Activated T-cell treated with anti-CD3 and anti-CD28 coated beads, Interleukin-2, amount 50 U/mL, for 72 hours (primary cell): ENCODE data around the gene ZC3H14. TPM values are rescaled to one million over a fixed set of nuclear protein-coding genes. Genes with fewer than 3 reads are reported as not detected.

Experiments used
- ATAC-seq, 2 donors: fragments of 150-1000 bp; cut with Tn5 transposase; replicated peaks in 1 of 2; 2 replicates each; pipeline ENCODE4 v1.10.0; 2021; ENCODE audit warnings: moderate library complexity in 2 of 2, mild to moderate bottlenecking in 1 of 2
- DNase-seq, 2 donors: peaks; one replicate each; pipeline ENCODE4 v3.0.0; 2021 to 2022; ENCODE audit warnings: mixed read lengths in 1 of 2
- H3K27ac Mint-ChIP-seq: one replicate; pipeline ENCODE4 v1.8.0; 2022; ENCODE audit warnings: mild to moderate bottlenecking, moderate library complexity, mixed read lengths
- H3K27me3 Mint-ChIP-seq: one replicate; pipeline ENCODE4 v1.8.0; 2022; ENCODE audit warnings: low read depth, mixed read lengths
- H3K36me3 Mint-ChIP-seq, 2 donors: one replicate each; pipeline ENCODE4 v1.8.0; 2022; ENCODE audit warnings: mixed read lengths in 2 of 2, mild to moderate bottlenecking in 1 of 2; ENCODE audit not compliant: insufficient read depth in 2 of 2
- H3K4me1 Mint-ChIP-seq: one replicate; pipeline ENCODE4 v1.8.0; 2022; ENCODE audit warnings: low read depth, mixed read lengths
- H3K4me3 Mint-ChIP-seq, 2 donors: one replicate each; pipeline ENCODE4 v1.8.0; 2022; ENCODE audit warnings: mild to moderate bottlenecking in 2 of 2, mixed read lengths in 2 of 2, moderate library complexity in 2 of 2
- H3K9me3 Mint-ChIP-seq, 2 donors: one replicate each; pipeline ENCODE4 v1.8.0; 2022; ENCODE audit warnings: mixed read lengths in 2 of 2
- total RNA-seq, 2 donors: library from RNA; stranded (reverse); gene quantifications; one replicate each; pipeline ENCODE4 v1.2.3, GENCODE V29; 2022

Gene ZC3H14
- total RNA-seq, 2 donors from 2014 or later, result 44.2 to 58.9 TPM

- H3K27ac Mint-ChIP-seq, result peak overlapping the region; percentile 38
- no peaks in the 10 kb centered on the region for H3K9me3 Mint-ChIP-seq
- ATAC-seq, result peak; percentile 92 to 93
- H3K36me3 Mint-ChIP-seq, result peaks cover 8 to 29% of the 10 kb centered on the region in 2 donors
- peak; percentile 58 to 63 for DNase-seq
- H3K4me1 Mint-ChIP-seq, result peaks cover 52% of the 10 kb centered on the region
- H3K4me3 Mint-ChIP-seq, result peak overlapping the region; percentile 67 to 76
- no peaks in the 10 kb centered on the region for H3K27me3 Mint-ChIP-seq
Observed at GRCh38 chr14:88599761-88600439, 37.1 kb downstream of the ZC3H14 start.

GRCh38 chr14:88604212-88604611 is 41.4 kb downstream of the ZC3H14 start:
- no peaks in the 10 kb centered on the region for H3K9me3 Mint-ChIP-seq
- DNase-seq (no peak), ATAC-seq (no peak)
- peaks cover 30% of the 10 kb centered on the region for H3K4me1 Mint-ChIP-seq
- H3K36me3 Mint-ChIP-seq, result peaks cover 16 to 43% of the 10 kb centered on the region in 2 donors
- no peak overlapping the region for H3K4me3 Mint-ChIP-seq
- no peaks in the 10 kb centered on the region for H3K27me3 Mint-ChIP-seq
- no peak overlapping the region for H3K27ac Mint-ChIP-seq

GRCh38 chr14:88605594-88605993 is 42.8 kb downstream of the ZC3H14 start:
- ATAC-seq (peak in 1 of 2 donors; percentile 66), DNase-seq (no peak)
- H3K4me1 Mint-ChIP-seq, result peaks cover 17% of the 10 kb centered on the region
- no peak overlapping the region for H3K4me3 Mint-ChIP-seq
- H3K27ac Mint-ChIP-seq, result no peak overlapping the region
- H3K9me3 Mint-ChIP-seq, result no peaks in the 10 kb centered on the region
- no peaks in the 10 kb centered on the region for H3K27me3 Mint-ChIP-seq
- peaks cover 13 to 45% of the 10 kb centered on the region in 2 donors for H3K36me3 Mint-ChIP-seq

GRCh38 chr14:88607829-88608228 is 45.0 kb downstream of the ZC3H14 start:
- H3K4me1 Mint-ChIP-seq, result peaks cover 17% of the 10 kb centered on the region
- no peak overlapping the region for H3K4me3 Mint-ChIP-seq
- no peaks in the 10 kb centered on the region for H3K27me3 Mint-ChIP-seq
- H3K27ac Mint-ChIP-seq, result no peak overlapping the region
- DNase-seq (no peak), ATAC-seq (no peak)
- H3K36me3 Mint-ChIP-seq, result peaks cover 10 to 45% of the 10 kb centered on the region in 2 donors
- H3K9me3 Mint-ChIP-seq, result no peaks in the 10 kb centered on the region

GRCh38 chr14:88611878-88612277 is 49.0 kb downstream of the ZC3H14 start:
- Mint-ChIP-seq H3K4me1 (peaks cover 10% of the 10 kb centered on the region), H3K9me3 (no peaks in the 10 kb centered on the region), H3K27me3 (no peaks in the 10 kb centered on the region), H3K4me3 (no peak overlapping the region), H3K36me3 (peaks cover 10 to 38% of the 10 kb centered on the region in 2 donors), H3K27ac (no peak overlapping the region)
- ATAC-seq, result no peak
- DNase-seq, result no peak

GRCh38 chr14:88612981-88613380 is 50.1 kb downstream of the ZC3H14 start:
- Mint-ChIP-seq H3K9me3 (no peaks in the 10 kb centered on the region), H3K4me3 (no peak overlapping the region), H3K27ac (no peak overlapping the region), H3K36me3 (peaks cover 4 to 33% of the 10 kb centered on the region in 2 donors), H3K27me3 (no peaks in the 10 kb centered on the region), H3K4me1 (peaks cover 10% of the 10 kb centered on the region)
- ATAC-seq (no peak), DNase-seq (no peak)

- ATAC-seq (peak; percentile 20 to 54), DNase-seq (no peak)
- H3K27me3 Mint-ChIP-seq, result no peaks in the 10 kb centered on the region
- no peak overlapping the region for H3K4me3 Mint-ChIP-seq
- H3K9me3 Mint-ChIP-seq, result no peaks in the 10 kb centered on the region
- H3K27ac Mint-ChIP-seq, result no peak overlapping the region
- H3K4me1 Mint-ChIP-seq, result peaks cover 10% of the 10 kb centered on the region
- peaks cover 1 to 31% of the 10 kb centered on the region in 2 donors for H3K36me3 Mint-ChIP-seq
Observed at GRCh38 chr14:88613552-88614010, 50.7 kb downstream of the ZC3H14 start.

GRCh38 chr14:88614218-88614907 is 51.5 kb downstream of the ZC3H14 start:
- Mint-ChIP-seq H3K27ac (no peak overlapping the region), H3K4me1 (peaks cover 10% of the 10 kb centered on the region), H3K27me3 (no peaks in the 10 kb centered on the region), H3K4me3 (no peak overlapping the region), H3K9me3 (no peaks in the 10 kb centered on the region), H3K36me3 (peaks cover 1 to 25% of the 10 kb centered on the region in 2 donors)
- no peak for ATAC-seq
- DNase-seq, result no peak

- ATAC-seq (no peak), DNase-seq (no peak)
- Mint-ChIP-seq H3K4me3 (no peak overlapping the region), H3K4me1 (peaks cover 7% of the 10 kb centered on the region), H3K36me3 (peaks cover 1 to 17% of the 10 kb centered on the region in 2 donors), H3K9me3 (no peaks in the 10 kb centered on the region), H3K27me3 (no peaks in the 10 kb centered on the region), H3K27ac (no peak overlapping the region)
Observed at GRCh38 chr14:88616697-88617096, 53.9 kb downstream of the ZC3H14 start.

GRCh38 chr14:88617479-88617878 is 54.6 kb downstream of the ZC3H14 start:
- Mint-ChIP-seq H3K4me1 (peaks cover 4% of the 10 kb centered on the region), H3K27ac (no peak overlapping the region), H3K36me3 (peaks cover 1 to 14% of the 10 kb centered on the region in 2 donors), H3K27me3 (no peaks in the 10 kb centered on the region), H3K9me3 (no peaks in the 10 kb centered on the region), H3K4me3 (no peak overlapping the region)
- DNase-seq (no peak), ATAC-seq (no peak)

- DNase-seq (no peak), ATAC-seq (no peak)
- Mint-ChIP-seq H3K27me3 (no peaks in the 10 kb centered on the region), H3K36me3 (peaks cover 0 to 12% of the 10 kb centered on the region in 2 donors), H3K4me1 (peaks cover 2% of the 10 kb centered on the region), H3K9me3 (no peaks in the 10 kb centered on the region), H3K4me3 (no peak overlapping the region), H3K27ac (no peak overlapping the region)
Observed at GRCh38 chr14:88618476-88618875, 55.6 kb downstream of the ZC3H14 start.

GRCh38 chr14:88621100-88621499 is 58.3 kb downstream of the ZC3H14 start:
- Mint-ChIP-seq H3K27me3 (no peaks in the 10 kb centered on the region), H3K9me3 (no peaks in the 10 kb centered on the region), H3K27ac (no peak overlapping the region), H3K4me1 (no peaks in the 10 kb centered on the region), H3K36me3 (peaks cover 0 to 6% of the 10 kb centered on the region in 2 donors), H3K4me3 (no peak overlapping the region)
- no peak for ATAC-seq
- no peak for DNase-seq

GRCh38 chr14:88625671-88626070 is 62.8 kb downstream of the ZC3H14 start:
- no peak overlapping the region for H3K4me3 Mint-ChIP-seq
- no peak for ATAC-seq
- no peaks in the 10 kb centered on the region for H3K27me3 Mint-ChIP-seq
- no peak for DNase-seq
- H3K27ac Mint-ChIP-seq, result no peak overlapping the region
- no peaks in the 10 kb centered on the region for H3K36me3 Mint-ChIP-seq
- H3K4me1 Mint-ChIP-seq, result no peaks in the 10 kb centered on the region
- H3K9me3 Mint-ChIP-seq, result no peaks in the 10 kb centered on the region
